Tibial nerve (tissue), 4 donors: Measurements from ENCODE around the gene ROR1. TPM values are rescaled to one million over a fixed set of nuclear protein-coding genes. Genes with fewer than 3 reads are reported as not detected.

Experiments
- DNase-seq, 2 donors: peaks; one replicate each; pipeline ENCODE4 v3.0.0-alpha.2; 2019; ENCODE audit warnings: low spot score in 2 of 2
- H3K27ac ChIP-seq, 4 donors: fragments of 200-600 bp; sonication (generic) in 3 of 4; one replicate each; pipeline ENCODE4 v1.5.1; 2017 to 2019; ENCODE audit warnings: mild to moderate bottlenecking in 1 of 4
- H3K27me3 ChIP-seq, 2 donors: fragments of 200-600 bp; sonication (generic) in 1 of 2; one replicate each; pipeline versions ENCODE4 v1.5.1 to v1.6.0; 2017 to 2019
- H3K36me3 ChIP-seq, 3 donors: fragments of 200-600 bp; sonication (generic); one replicate each; pipeline ENCODE4 v1.5.1; 2018 to 2019
- H3K4me1 ChIP-seq, 4 donors: fragments of 200-600 bp; sonication (generic) in 3 of 4; one replicate each; pipeline ENCODE4 v1.5.1; 2017 to 2019
- H3K4me3 ChIP-seq, 4 donors: fragments of 200-600 bp; sonication (generic) in 3 of 4; one replicate each; pipeline ENCODE4 v1.5.1; 2017 to 2019; ENCODE audit warnings: mild to moderate bottlenecking in 1 of 4, moderate library complexity in 1 of 4
- H3K9me3 ChIP-seq, 4 donors: fragments of 200-600 bp; sonication (generic) in 3 of 4; one replicate each; pipeline ENCODE4 v1.5.1; 2017 to 2019
- EP300 ChIP-seq, 2 donors: sonication (generic); formaldehyde crosslinking; IDR thresholded peaks; one replicate each; pipeline ENCODE4 v1.6.1; 2017; ENCODE audit warnings: antibody characterized with exemption in 2 of 2, mild to moderate bottlenecking in 1 of 2
- POLR2A ChIP-seq, 2 donors: fragments of 450-650 bp; IDR thresholded peaks; one replicate each; pipeline ENCODE4 v1.6.1; 2017; ENCODE audit warnings: antibody characterized with exemption in 2 of 2, mild to moderate bottlenecking in 2 of 2, moderate library complexity in 2 of 2
- WGBS, 2 donors: methylation state at CpG; one replicate each; pipeline ENCODE4 v1.1.5; 2018; 5-methylcytosine and 5-hydroxymethylcytosine counted together
- total RNA-seq, 4 donors: library from RNA; depleted of rRNA; stranded (reverse); fragments of >200 nt; gene quantifications; one replicate each; pipeline ENCODE4 v1.1.0, GENCODE V29; 2016
- TF ChIP-seq, protein P1 (sequence below), 5 experiments: fragments of 200-600 bp in 3 of 5; fragments of 450-650 bp in 2 of 5; sonication (generic) in 3 of 5; IDR thresholded peaks; one replicate each; pipeline ENCODE4 v1.5.1; 2016 to 2019; ENCODE audit warnings: antibody characterized with exemption in 5 of 5, mild to moderate bottlenecking in 3 of 5, moderate library complexity in 2 of 5

The ROR1 gene
- total RNA-seq, 4 donors from 2014 or later: 10.5 to 47.7 (median 43.7) TPM

DNA sequence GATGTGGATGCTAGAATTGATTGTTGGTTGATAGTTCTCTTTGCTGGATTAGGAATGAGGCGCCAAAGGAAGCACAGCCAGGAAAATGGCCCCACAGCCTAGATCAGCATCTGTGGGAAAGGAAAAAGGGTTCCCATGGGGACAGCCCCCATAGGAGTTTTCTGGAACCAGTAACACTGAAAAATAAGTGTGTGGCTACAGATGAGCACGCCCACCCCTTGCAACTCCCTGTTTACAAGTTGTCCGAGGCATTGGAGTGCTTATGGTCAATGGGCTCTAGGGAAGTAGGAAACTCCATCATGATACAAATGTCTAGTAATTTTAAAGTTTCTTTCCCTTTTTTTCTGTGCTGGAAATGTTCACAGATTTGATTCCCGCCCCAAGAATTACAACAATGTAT, 405.8 kb downstream of the ROR1 start:
- no peak overlapping the region for H3K4me3 ChIP-seq
- H3K4me1 ChIP-seq: peaks cover 0 to 16% (median 1%) of the 10 kb centered on the region in 4 donors
- 48 to 62% methylated on average over 4 of the region's 4 CpGs for WGBS, 2 donors
- H3K36me3 ChIP-seq: peaks cover 0 to 16% (median 0%) of the 10 kb centered on the region in 3 donors
- H3K9me3 ChIP-seq: no peaks in the 10 kb centered on the region
- no peak overlapping the region for H3K27ac ChIP-seq
- TF ChIP-seq EP300 (IDR thresholded peaks at IDR 0.05) (no peak), POLR2A (IDR thresholded peaks at IDR 0.05) (no peak)
- TF ChIP-seq, protein P1, sequence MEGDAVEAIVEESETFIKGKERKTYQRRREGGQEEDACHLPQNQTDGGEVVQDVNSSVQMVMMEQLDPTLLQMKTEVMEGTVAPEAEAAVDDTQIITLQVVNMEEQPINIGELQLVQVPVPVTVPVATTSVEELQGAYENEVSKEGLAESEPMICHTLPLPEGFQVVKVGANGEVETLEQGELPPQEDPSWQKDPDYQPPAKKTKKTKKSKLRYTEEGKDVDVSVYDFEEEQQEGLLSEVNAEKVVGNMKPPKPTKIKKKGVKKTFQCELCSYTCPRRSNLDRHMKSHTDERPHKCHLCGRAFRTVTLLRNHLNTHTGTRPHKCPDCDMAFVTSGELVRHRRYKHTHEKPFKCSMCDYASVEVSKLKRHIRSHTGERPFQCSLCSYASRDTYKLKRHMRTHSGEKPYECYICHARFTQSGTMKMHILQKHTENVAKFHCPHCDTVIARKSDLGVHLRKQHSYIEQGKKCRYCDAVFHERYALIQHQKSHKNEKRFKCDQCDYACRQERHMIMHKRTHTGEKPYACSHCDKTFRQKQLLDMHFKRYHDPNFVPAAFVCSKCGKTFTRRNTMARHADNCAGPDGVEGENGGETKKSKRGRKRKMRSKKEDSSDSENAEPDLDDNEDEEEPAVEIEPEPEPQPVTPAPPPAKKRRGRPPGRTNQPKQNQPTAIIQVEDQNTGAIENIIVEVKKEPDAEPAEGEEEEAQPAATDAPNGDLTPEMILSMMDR (IDR thresholded peaks at IDR 0.05): no peak
- no peak for DNase-seq
- no peaks in the 10 kb centered on the region for H3K27me3 ChIP-seq

DNA sequence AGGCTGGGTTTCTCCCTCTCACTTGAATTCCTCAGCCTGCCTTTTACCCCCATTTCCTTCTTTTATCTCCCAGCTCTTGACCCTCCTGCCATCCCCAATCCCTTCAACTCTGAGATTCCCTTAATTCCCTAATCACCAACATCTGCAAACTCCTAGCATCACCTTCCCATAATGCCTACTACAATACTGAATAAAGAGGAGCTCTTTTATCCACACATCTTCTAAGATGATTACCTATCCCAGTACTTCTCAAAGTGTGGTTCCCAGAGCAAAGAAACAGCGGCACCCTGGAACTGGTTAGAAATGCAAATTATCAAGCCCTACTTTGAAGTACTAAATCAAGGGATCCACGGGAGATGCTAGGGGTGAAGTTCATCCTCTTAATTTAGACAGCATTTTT, 408.4 kb downstream of the ROR1 start:
- H3K4me1 ChIP-seq: peaks cover 0 to 16% (median 1%) of the 10 kb centered on the region in 4 donors
- H3K27me3 ChIP-seq: no peaks in the 10 kb centered on the region
- TF ChIP-seq, protein P1 (IDR thresholded peaks at IDR 0.05): no peak
- TF ChIP-seq POLR2A (IDR thresholded peaks at IDR 0.05) (no peak), EP300 (IDR thresholded peaks at IDR 0.05) (no peak)
- H3K4me3 ChIP-seq: no peak overlapping the region
- WGBS, 2 donors: 78 to 87% methylated on average over 2 of the region's 2 CpGs
- no peaks in the 10 kb centered on the region for H3K9me3 ChIP-seq
- no peak overlapping the region for H3K27ac ChIP-seq
- no peak for DNase-seq
- H3K36me3 ChIP-seq: peaks cover 0 to 14% (median 0%) of the 10 kb centered on the region in 3 donors

DNA sequence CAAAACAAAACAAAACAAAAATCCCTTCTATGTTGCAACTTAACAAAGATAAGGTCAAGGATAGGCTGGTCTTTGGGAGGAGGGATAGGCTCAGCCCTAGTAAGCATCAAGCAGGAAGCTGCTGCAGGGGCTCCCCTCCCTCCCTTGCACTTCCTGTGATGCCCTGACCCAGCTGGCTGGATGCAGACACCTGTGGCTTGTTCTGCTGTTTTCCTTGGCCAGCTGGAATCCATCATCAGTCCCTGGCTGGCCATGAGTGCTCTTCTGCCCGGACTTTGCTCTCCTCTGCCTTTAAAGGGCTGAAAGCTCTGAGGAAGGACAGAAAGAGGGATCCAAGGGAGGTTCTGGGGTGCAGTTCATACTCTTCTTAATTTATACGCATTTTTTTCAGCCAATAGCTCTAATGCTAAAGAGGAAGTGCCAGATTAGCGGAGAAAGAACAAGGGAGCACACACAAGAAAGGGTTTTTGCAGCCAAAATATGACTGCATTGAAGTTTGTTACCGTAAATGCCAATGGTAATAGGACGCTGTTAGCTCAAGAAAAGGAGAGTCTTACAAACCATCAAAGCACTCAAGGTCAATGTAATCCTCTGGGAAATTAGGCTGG, 409.7 kb downstream of the ROR1 start:
- no peak for DNase-seq
- Histone ChIP-seq H3K4me1 (peaks cover 0 to 16% (median 1%) of the 10 kb centered on the region in 4 donors), H3K4me3 (no peak overlapping the region), H3K36me3 (peaks cover 0 to under 1% (median 0%) of the 10 kb centered on the region in 3 donors), H3K27ac (no peak overlapping the region), H3K9me3 (no peaks in the 10 kb centered on the region), H3K27me3 (no peaks in the 10 kb centered on the region)
- WGBS, 2 donors: 30 to 38% methylated on average over 5 of the region's 5 CpGs
- no peak for TF ChIP-seq POLR2A (IDR thresholded peaks at IDR 0.05)
- TF ChIP-seq EP300 (IDR thresholded peaks at IDR 0.05): no peak
- TF ChIP-seq, protein P1 (IDR thresholded peaks at IDR 0.05): no peak

DNA sequence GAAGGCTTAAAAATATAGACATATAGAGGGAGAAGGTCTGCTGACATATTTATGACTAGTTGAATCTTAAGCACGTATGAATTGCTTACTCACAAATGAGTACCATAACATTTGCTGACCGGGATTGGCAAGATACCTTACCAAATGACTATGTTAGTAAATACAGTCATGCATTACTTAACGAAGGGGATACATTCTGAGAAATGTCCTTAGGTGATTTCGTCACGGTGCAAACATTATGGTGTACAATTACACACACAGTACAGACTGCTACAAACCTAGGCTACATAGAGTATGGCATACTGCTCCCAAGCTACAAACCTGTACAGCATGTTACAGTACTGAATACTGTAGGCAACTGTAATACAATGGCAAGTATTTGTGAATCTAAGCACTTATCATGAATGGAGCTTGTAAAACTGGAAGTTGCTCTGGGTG, 410.2 kb downstream of the ROR1 start:
- Histone ChIP-seq H3K36me3 (no peaks in the 10 kb centered on the region), H3K27ac (no peak overlapping the region), H3K4me3 (no peak overlapping the region), H3K4me1 (peaks cover 0 to 16% (median 1%) of the 10 kb centered on the region in 4 donors), H3K27me3 (no peaks in the 10 kb centered on the region), H3K9me3 (no peaks in the 10 kb centered on the region)
- DNase-seq: no peak
- TF ChIP-seq, protein P1 (IDR thresholded peaks at IDR 0.05): no peak
- TF ChIP-seq EP300 (IDR thresholded peaks at IDR 0.05) (no peak), POLR2A (IDR thresholded peaks at IDR 0.05) (no peak)
- 66 to 71% methylated on average over 5 of the region's 5 CpGs for WGBS, 2 donors

DNA sequence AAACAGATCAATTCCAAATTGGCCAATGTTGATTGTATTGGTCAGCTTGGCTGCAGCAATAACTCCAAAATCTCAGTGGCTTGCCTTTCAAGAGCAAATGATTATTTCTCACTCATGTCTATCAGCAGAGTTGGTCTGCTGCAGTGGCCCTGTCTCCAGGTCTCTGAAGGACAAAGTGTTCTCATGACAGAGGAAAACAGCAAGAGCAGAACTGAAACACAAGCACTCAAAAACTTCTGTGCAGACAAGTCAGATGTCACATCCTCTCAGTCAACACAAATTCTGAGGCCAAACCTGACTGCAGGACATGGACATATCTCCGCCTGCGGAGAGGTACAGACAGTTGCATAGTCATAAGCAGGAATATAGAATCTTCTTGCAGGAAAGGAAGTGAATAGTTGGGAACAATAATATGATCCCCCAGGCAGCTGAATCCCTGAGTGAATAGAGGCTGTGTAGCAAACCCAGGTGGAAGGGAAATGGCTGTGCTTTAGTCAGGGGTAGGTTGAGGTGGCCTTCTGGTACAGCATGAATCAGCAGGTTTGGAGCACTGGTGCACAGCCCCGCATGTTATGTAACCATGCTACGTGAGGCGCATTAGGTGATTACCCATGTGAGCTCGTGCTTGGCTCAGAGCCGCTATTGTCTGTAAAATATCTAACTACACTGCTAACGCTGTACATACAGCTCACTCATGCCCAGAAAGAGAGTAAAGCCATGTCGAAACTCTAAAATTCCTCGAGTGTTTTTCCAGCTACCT, 412.5 kb downstream of the ROR1 start:
- 71 to 85% methylated on average over 10 of the region's 10 CpGs for WGBS, 2 donors
- H3K36me3 ChIP-seq: no peaks in the 10 kb centered on the region
- H3K4me3 ChIP-seq: no peak overlapping the region
- no peak for DNase-seq
- TF ChIP-seq POLR2A (IDR thresholded peaks at IDR 0.05) (no peak), EP300 (IDR thresholded peaks at IDR 0.05) (no peak)
- TF ChIP-seq, protein P1 (IDR thresholded peaks at IDR 0.05): no peak
- peaks cover 0 to 13% (median 0%) of the 10 kb centered on the region in 4 donors for H3K4me1 ChIP-seq
- H3K27ac ChIP-seq: no peak overlapping the region
- no peaks in the 10 kb centered on the region for H3K27me3 ChIP-seq
- no peaks in the 10 kb centered on the region for H3K9me3 ChIP-seq
